ENCODE results near the gene FER. TPM values are rescaled to one million over a fixed set of nuclear protein-coding genes. Genes with fewer than 3 reads are reported as not detected.

Gene FER
- polyA plus RNA-seq, 5 donors = 10.5 to 22.3 (median 18.9) TPM

- DNase-seq = no peak
These were observed 486.7 kb downstream of the FER start for GRCh38 chr5:109234381-109234780.

DNA sequence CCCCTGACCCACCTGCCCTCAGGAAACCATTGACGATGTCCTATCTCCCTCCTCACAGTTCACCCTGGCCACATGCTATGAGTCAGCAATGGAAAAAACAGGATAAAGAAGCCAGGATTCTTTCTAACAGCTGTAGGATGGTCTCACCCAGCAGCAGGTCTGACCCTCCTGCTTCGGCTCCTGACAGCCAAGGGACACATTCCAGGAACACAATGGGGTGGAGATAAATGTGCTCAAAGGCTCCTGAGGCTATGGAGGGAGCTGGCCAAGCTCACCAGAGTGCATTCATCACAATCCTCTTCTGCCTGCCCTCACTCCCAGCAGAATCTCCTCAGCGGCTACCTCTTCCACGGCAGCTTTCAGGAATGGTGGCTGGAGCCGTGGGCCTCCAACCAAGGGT, 491.8 kb downstream of the FER start:
- no peak for DNase-seq

DNA sequence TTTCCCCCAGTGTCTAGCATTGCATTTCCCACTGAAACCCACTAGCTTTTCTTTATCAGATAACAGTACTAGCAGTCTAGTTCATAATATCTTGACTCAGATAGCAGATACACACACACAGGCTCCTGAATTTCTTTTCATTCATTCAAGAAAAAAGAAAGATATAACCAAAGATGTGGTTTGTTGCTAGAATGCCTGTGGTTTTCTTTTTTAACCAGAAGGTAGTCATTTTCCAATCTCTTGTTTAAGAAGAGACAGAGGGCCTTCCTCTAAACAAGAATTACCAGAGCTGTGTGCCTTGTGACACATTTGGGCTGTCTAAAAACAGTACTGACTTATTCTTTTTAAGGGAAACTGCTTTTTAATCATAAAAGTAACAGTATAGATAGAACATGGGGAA, 494.8 kb downstream of the FER start:
- no peak for DNase-seq

DNA sequence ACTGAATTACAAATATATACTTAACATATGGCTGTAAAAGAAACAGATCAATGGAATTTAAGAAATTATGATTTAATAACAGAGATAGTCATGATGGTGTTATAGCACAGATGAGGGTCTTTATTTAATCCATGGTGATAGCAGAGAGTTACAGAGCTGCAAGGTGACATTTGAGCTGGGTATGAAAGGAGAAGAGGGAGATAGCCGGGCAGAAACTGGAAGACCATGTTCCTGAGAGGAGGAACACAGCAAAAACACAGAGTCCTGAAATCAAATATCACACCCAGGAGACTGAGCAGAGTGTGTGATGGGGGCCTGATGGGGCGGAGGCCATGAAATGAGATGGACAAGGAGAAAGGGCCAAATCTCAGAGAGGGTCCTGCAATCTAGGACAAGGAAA, 498.7 kb downstream of the FER start:
- DNase-seq = no peak
